Skeletal muscle tissue (tissue), 4 donors: ENCODE data around the gene RPH3AL. TPM values are rescaled to one million over a fixed set of nuclear protein-coding genes. Genes with fewer than 3 reads are reported as not detected.

ENCODE experiments used
- H3K27ac ChIP-seq: one replicate; pipeline ENCODE4 v1.7.0; 2013; ENCODE audit warnings: mild to moderate bottlenecking, low read depth, low read length, inconsistent platforms
- H3K27me3 ChIP-seq, 3 donors: one replicate each; pipeline ENCODE4 v1.7.0; 2013; ENCODE audit warnings: low read length in 3 of 3; ENCODE audit not compliant: control insufficient read depth in 3 of 3, insufficient read depth in 3 of 3
- H3K36me3 ChIP-seq, 3 donors: one replicate each; pipeline ENCODE4 v1.7.0; 2013; ENCODE audit warnings: low read length in 3 of 3; ENCODE audit not compliant: control insufficient read depth in 3 of 3, insufficient read depth in 3 of 3
- H3K4me1 ChIP-seq, 3 donors: one replicate each; pipeline ENCODE4 v1.7.0; 2013; ENCODE audit warnings: low read length in 3 of 3, mild to moderate bottlenecking in 3 of 3; ENCODE audit not compliant: control insufficient read depth in 3 of 3, insufficient read depth in 3 of 3
- H3K4me3 ChIP-seq, 3 donors: one replicate each; pipeline ENCODE4 v1.7.0; 2013; ENCODE audit warnings: low read length in 3 of 3
- H3K9ac ChIP-seq, 3 donors: one replicate each; pipeline ENCODE4 v1.7.0; 2013; ENCODE audit warnings: low read length in 3 of 3, mild to moderate bottlenecking in 3 of 3, moderate library complexity in 2 of 3, low read depth in 1 of 3
- H3K9me3 ChIP-seq, 3 donors: one replicate each; pipeline ENCODE4 v1.7.0; 2013; ENCODE audit warnings: low read length in 3 of 3; ENCODE audit not compliant: control insufficient read depth in 3 of 3
- total RNA-seq: library from RNA; depleted of rRNA; stranded (reverse); fragments of >200 nt; gene quantifications from one replicate; pipeline ENCODE4 v1.2.3, GENCODE V29; 2014
- donor health status: Osteomylitis.

The RPH3AL gene
- total RNA-seq, 1 donor from 2014 or later, result 1.6 TPM

DNA sequence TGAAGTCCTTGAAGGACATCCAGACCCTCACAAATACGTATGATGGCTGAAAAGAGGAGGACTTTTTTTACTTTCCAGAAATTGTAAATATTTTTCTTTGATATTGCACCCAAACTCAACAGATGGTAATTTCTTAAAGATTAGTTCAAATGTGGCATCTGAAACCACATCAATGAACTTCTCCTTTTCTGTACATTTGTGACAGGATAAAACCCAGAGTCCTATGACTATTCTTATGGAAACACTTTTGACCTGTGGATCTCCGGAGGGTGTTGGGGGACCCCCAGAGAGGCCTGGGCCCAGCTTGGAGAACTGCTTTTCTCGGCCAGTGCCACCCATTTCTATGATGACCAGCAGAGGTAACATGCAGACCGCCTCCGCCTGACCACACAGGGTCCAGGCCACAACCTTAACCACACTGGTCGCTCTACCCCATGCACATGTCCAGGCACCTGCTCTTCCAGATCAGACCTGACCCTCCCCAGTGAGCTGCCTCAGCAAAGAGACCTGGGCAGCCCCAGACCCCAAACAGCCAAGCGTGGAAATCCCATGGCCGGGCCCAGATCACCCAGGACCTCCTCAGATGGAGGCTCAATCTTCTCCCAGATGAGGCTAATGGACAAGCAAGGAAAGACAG, 22.7 kb downstream of the RPH3AL start:
- H3K36me3 ChIP-seq, result peaks cover 4 to 9% (median 8%) of the 10 kb centered on the region in 3 donors
- no peak overlapping the region for H3K9ac ChIP-seq
- no peaks in the 10 kb centered on the region for H3K9me3 ChIP-seq
- no peak overlapping the region for H3K27ac ChIP-seq
- H3K4me1 ChIP-seq, result peaks cover 27 to 36% (median 30%) of the 10 kb centered on the region in 3 donors
- peaks cover 0 to 9% (median 4%) of the 10 kb centered on the region in 3 donors for H3K27me3 ChIP-seq
- H3K4me3 ChIP-seq, result no peak overlapping the region

DNA sequence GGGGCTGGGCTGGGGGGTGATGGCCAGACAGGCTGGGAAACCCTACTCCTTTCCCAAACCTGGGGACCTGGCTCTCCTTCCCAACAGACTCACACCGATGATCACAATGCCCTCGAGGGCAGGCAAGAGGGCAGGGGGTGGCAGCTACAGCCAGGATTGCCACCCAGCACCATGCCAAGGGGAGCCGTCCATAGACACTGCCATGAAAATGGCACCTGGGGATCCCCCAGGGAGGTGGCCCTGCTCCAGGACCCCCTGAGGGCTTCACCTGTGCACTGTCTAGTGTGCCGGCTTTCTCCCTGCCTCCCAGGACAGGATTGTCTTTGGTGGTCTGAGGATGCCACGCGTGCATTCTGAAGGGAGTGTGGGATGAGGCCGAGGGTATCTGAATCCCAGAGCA, 24.6 kb downstream of the RPH3AL start:
- Histone ChIP-seq H3K9ac (no peak overlapping the region), H3K27ac (no peak overlapping the region), H3K4me3 (no peak overlapping the region), H3K36me3 (peaks cover 4 to 9% (median 8%) of the 10 kb centered on the region in 3 donors), H3K4me1 (peaks cover 14 to 20% (median 19%) of the 10 kb centered on the region in 3 donors), H3K9me3 (no peaks in the 10 kb centered on the region), H3K27me3 (peaks cover 0 to 7% (median 4%) of the 10 kb centered on the region in 3 donors)

DNA sequence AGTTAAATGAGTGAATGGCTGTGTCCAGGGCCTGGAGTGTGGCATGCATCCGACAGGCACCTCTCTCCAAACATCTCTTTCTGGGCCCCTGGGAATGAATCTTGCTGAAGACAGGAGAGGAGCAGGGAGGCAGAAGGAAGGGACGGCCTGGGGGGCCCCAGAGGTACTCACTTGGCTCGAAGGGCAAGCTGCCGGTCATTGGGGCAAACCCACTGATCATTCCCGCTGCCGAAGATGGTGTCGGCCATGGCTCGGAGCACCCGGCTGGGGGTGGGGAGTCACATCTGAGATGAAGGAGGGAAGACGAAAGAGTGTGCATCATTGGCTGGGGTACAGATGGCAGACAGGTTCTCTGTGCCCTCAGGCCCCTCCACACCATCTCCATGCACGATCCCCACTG, 25.3 kb downstream of the RPH3AL start:
- H3K9ac ChIP-seq, result no peak overlapping the region
- H3K27me3 ChIP-seq, result peaks cover 0 to 7% (median 4%) of the 10 kb centered on the region in 3 donors
- H3K27ac ChIP-seq, result no peak overlapping the region
- H3K36me3 ChIP-seq, result peaks cover 4 to 9% (median 8%) of the 10 kb centered on the region in 3 donors
- H3K4me1 ChIP-seq, result peaks cover 8 to 14% (median 13%) of the 10 kb centered on the region in 3 donors
- no peaks in the 10 kb centered on the region for H3K9me3 ChIP-seq
- no peak overlapping the region for H3K4me3 ChIP-seq

DNA sequence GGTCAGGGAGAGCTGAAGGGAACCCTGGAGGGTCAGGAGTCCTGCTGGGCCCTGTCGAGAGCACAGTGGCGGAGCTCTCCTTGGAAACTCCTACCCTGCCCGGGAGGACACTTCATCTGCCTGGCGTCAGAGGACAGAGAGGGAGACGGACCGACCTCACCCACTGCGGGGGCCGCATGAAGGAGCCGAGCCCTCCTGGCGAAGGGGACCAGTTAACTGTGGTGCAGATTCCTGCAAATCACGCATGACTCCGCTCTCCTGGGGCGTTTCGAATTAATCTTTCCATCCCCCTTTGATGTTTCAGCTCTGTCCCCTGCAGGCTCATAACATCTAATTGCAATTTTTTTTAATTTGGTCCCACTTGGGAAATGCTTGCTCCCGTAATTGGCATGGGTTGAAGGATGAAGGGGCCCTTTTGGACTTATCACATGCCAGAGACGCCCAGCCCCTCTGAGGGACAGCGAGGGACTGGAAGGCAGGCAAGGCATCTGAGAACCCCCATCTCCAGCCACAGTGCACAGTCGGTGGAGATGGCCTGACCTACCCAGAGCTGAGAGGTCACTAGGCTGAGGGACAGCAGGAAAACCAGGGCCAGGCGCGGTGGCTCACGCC, 26.5 kb downstream of the RPH3AL start:
- Histone ChIP-seq H3K36me3 (peaks cover 4 to 9% (median 8%) of the 10 kb centered on the region in 3 donors), H3K27me3 (peaks cover 0 to 2% (median 0%) of the 10 kb centered on the region in 3 donors), H3K4me1 (peaks cover 0 to 3% (median 3%) of the 10 kb centered on the region in 3 donors), H3K27ac (no peak overlapping the region), H3K9me3 (no peaks in the 10 kb centered on the region), H3K4me3 (no peak overlapping the region), H3K9ac (no peak overlapping the region)

DNA sequence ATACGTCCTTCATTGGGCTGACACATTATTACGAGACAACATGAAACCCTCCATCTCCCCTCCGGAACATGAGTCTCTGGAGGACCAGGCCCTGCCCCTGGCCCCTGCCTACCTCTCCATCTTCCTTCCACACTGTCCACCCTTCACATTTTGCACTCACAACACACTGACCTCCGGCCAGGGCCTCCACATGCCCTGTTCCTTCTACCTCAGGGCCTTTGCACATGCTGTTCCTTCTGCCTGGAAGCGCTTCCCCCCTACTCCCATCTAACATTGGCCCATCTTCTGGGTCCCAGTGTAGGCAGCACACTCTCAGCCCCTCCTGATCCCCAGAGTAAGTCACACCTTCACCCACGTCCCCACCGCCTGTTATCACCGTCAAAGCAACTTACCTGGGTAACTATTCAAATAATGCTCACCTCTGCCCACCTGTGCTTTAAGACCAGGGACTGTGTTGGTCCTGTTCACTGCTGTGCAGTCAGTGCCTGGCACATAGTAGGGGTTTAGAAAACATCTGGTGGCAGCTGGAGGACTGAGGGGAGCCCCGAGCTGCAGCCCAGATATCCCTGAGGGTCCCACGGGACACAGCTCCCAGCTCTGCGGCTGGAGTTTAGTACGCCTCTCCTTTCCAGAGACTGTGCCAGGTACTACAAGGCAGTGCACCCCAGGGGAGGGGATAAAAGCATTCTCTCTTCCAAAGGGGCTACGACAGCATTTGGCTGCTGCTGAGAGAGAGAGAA, 27.2 kb downstream of the RPH3AL start:
- no peaks in the 10 kb centered on the region for H3K27me3 ChIP-seq
- no peak overlapping the region for H3K9ac ChIP-seq
- no peak overlapping the region for H3K4me3 ChIP-seq
- no peak overlapping the region for H3K27ac ChIP-seq
- H3K9me3 ChIP-seq, result no peaks in the 10 kb centered on the region
- H3K36me3 ChIP-seq, result peaks cover 4 to 9% (median 8%) of the 10 kb centered on the region in 3 donors
- H3K4me1 ChIP-seq, result no peaks in the 10 kb centered on the region

DNA sequence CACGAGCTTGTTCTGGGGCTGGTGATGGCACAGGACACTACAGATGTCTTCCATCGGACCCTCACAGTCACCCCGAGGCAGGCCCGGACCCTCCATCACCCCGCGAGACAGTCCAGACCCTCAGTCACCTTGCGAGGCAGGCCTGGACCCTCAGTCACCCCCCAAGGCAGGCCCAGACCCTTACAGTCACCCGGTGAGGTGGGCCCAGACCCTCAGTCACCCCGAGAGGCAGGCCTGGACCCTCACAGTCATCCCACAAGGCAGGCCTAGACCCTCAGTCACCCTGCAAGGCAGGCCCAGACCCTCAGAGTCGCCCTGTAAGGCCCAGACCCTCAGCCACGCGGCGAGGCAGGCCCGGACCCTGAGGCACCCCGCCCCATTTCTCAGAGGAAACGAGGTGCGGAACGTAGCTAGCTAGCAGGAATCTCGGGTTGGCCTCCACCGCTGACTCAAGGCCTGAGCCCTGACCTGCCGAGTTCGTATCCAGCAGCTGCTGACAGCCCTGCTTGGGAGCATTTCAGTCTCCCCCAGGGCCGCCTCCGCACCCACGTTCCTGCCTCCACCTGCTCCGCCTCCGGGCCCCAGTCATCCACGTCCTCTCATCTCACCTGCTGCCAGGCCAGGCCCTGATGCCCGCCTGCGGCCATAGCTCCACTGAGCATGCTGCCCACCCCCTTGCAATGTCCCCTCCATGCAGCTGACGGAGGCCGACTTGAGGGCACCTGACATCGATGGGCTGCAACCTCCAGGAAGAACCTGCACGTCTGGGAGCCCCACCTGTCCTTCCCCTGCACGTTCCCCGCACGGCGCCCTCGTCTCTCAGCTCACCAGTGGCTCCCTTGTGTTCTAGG, 28.7 kb downstream of the RPH3AL start:
- H3K4me3 ChIP-seq, result no peak overlapping the region
- H3K9ac ChIP-seq, result no peak overlapping the region
- H3K36me3 ChIP-seq, result peaks cover 9 to 13% (median 13%) of the 10 kb centered on the region in 3 donors
- H3K9me3 ChIP-seq, result no peaks in the 10 kb centered on the region
- H3K27me3 ChIP-seq, result no peaks in the 10 kb centered on the region
- H3K4me1 ChIP-seq, result no peaks in the 10 kb centered on the region
- H3K27ac ChIP-seq, result no peak overlapping the region

DNA sequence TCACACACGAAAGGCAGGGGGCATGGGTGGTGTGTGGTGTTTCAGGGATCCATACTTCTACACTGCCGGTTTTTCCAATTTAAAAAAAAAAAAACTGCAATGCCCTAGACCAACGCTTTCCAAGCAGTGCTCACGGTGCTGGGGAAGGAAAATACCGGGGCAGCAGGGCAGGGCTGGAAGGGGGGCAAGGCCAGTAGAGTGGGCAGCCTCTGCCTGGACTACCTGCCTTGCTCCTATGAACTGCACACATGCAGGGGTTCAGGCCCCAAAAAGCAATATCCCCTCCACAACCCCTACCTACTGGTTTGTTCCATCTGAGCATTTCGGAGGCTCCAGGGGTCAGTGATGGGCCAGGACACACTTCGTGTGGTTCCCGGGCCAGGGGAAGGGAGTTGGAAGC, 29.4 kb downstream of the RPH3AL start:
- Histone ChIP-seq H3K9me3 (no peaks in the 10 kb centered on the region), H3K4me3 (no peak overlapping the region), H3K9ac (no peak overlapping the region), H3K36me3 (peaks cover 9 to 13% (median 13%) of the 10 kb centered on the region in 3 donors), H3K27ac (no peak overlapping the region), H3K4me1 (no peaks in the 10 kb centered on the region), H3K27me3 (no peaks in the 10 kb centered on the region)

DNA sequence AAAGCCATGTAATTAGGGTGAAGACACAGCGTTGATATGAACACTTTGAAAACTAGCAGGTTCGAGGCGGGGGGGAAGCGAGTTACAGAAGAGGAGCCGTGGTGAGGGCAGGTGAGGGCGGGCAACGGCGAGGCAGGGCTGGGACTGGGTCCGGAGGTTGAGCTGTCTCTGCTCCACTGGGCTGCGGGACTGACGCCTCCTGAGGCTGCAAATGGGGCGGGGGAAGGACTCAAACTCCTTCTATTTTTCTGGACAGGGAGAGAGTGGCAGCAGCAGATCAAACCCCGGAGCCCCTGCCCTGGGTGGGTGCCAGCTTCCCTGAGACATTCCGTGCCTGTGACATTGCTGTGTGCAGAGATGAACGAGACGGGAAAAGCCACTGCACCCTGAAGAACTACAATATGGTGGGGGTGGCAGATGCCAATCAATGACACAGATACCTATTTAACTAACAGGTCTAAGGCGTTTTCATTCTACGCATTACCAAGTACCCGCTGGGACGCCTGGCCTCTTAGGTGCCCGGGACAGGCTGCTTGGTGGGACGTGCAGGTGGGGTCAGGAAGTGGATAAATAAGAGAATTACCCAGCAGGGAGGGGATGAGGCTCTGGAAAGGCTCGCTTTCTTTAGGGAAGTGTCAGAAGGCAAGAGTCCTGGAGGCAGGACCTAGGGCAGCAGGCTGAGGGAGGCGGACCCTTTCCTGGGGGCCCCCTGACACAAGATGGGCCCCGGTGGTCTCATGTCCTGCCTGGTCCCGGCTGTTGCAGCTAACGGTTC, 30.4 kb downstream of the RPH3AL start:
- no peaks in the 10 kb centered on the region for H3K27me3 ChIP-seq

DNA sequence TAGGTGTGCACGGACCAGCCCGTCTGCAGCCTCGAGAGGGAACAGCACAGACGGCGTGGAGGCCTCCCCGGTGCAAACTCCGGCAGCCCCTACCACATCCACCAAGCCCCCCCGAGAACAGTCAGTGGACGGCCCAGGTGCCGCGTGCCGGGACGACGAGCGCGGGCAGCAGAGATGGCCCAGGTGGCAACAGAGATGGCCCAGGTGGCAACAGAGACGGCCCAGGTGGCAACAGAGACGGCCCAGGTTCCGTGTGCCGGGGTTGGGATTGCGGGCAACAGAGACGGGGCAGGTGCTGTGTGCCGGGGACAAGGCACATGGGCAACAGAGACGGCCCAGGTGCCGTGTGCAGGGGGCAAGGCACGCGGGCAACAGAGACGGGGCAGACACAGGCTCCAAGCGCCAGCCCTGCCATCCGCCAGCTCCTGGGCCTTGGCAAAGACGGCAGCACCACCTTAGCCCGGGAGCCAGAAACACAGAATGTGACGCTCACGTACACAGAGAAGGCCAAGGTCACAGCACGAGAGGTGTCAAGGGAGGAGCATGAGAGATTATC, 31.1 kb downstream of the RPH3AL start:
- no peak overlapping the region for H3K9ac ChIP-seq
- H3K36me3 ChIP-seq, result peaks cover 5 to 12% (median 10%) of the 10 kb centered on the region in 3 donors
- no peak overlapping the region for H3K4me3 ChIP-seq
- H3K27me3 ChIP-seq, result no peaks in the 10 kb centered on the region
- H3K4me1 ChIP-seq, result no peaks in the 10 kb centered on the region
- no peaks in the 10 kb centered on the region for H3K9me3 ChIP-seq
- H3K27ac ChIP-seq, result no peak overlapping the region

More for the DNA sequence above, 30.4 kb downstream of the RPH3AL start:
- Histone ChIP-seq H3K4me1 (no peaks in the 10 kb centered on the region), H3K36me3 (peaks cover 9 to 13% (median 12%) of the 10 kb centered on the region in 3 donors), H3K27ac (no peak overlapping the region), H3K9ac (no peak overlapping the region), H3K9me3 (no peaks in the 10 kb centered on the region), H3K4me3 (no peak overlapping the region)
